Suppressor macrophage treated with lipopolysaccharide for 4 hours (primary cell): ENCODE results near the gene TSHZ3.

Experiments
- DNase-seq: peaks from one replicate; pipeline ENCODE4 v3.0.0-alpha.2; 2020

The TSHZ3 gene

GRCh38 chr19:31349160-31349881 is at the start of gene TSHZ3:
TSHZ3 (minus strand) TSS chr19:31349436; CDS start chr19:31349219, 217 bp downstream.
- peak; percentile 62 for DNase-seq

- DNase-seq = no peak
These were observed 48.1 kb upstream of the TSHZ3 start for GRCh38 chr19:31397308-31397707.

- DNase-seq = no peak
These were observed 43.2 kb upstream of the TSHZ3 start for GRCh38 chr19:31392464-31392863.

GRCh38 chr19:31391518-31391917 is 42.3 kb upstream of the TSHZ3 start:
- DNase-seq = no peak

GRCh38 chr19:31390711-31391110 is 41.5 kb upstream of the TSHZ3 start:
- no peak for DNase-seq

GRCh38 chr19:31389874-31390273 is 40.6 kb upstream of the TSHZ3 start:
- no peak for DNase-seq

GRCh38 chr19:31387717-31388301 is 38.6 kb upstream of the TSHZ3 start:
- no peak for DNase-seq

GRCh38 chr19:31386806-31387205 is 37.6 kb upstream of the TSHZ3 start:
- no peak for DNase-seq

GRCh38 chr19:31385744-31386143 is 36.5 kb upstream of the TSHZ3 start:
- no peak for DNase-seq

GRCh38 chr19:31383553-31383952 is 34.3 kb upstream of the TSHZ3 start:
- DNase-seq = no peak

GRCh38 chr19:31380854-31381253 is 31.6 kb upstream of the TSHZ3 start:
- no peak for DNase-seq

GRCh38 chr19:31378404-31378803 is 29.2 kb upstream of the TSHZ3 start:
- no peak for DNase-seq

GRCh38 chr19:31377736-31378135 is 28.5 kb upstream of the TSHZ3 start:
- DNase-seq = no peak

- no peak for DNase-seq
These were observed 23.1 kb upstream of the TSHZ3 start for GRCh38 chr19:31372246-31372781.

- no peak for DNase-seq
These were observed 21.0 kb upstream of the TSHZ3 start for GRCh38 chr19:31370216-31370615.

- DNase-seq = no peak
These were observed 15.7 kb upstream of the TSHZ3 start for GRCh38 chr19:31364963-31365362.

- no peak for DNase-seq
These were observed 12.5 kb upstream of the TSHZ3 start for GRCh38 chr19:31361728-31362127.

GRCh38 chr19:31357315-31357673 is 8.1 kb upstream of the TSHZ3 start:
- no peak for DNase-seq

- peak; percentile 85 for DNase-seq
These were observed 7.5 kb upstream of the TSHZ3 start for GRCh38 chr19:31356587-31357314.

- DNase-seq = no peak
These were observed 6.5 kb upstream of the TSHZ3 start for GRCh38 chr19:31355665-31356289.

- DNase-seq = no peak
These were observed 5.8 kb upstream of the TSHZ3 start for GRCh38 chr19:31354799-31355664.

GRCh38 chr19:31354316-31354715 is 5.1 kb upstream of the TSHZ3 start:
- DNase-seq = no peak
